Activated naive CD4-positive, alpha-beta T cell treated with anti-CD3 and anti-CD28 coated beads, Interleukin-2, amount 10 ng/mL, durations not matched to agents 7 days and 5 days (primary cell): ENCODE data around the gene NEK6.

ENCODE experiments used
- CTCF ChIA-PET: fragments of 350-600 bp; sonication (Branson Sonifier 250); formaldehyde crosslinking; loops from one replicate; lab custom pipeline; 2021; ENCODE audit warnings: antibody characterized with exemption; lab: Charles Lee
- DNase-seq: peaks from one replicate; pipeline ENCODE4 v3.0.0-alpha.2; 2020
- H3K27ac Mint-ChIP-seq: one replicate; pipeline ENCODE4 v1.8.0; 2021; ENCODE audit warnings: mild to moderate bottlenecking, moderate library complexity, mixed read lengths
- H3K27me3 Mint-ChIP-seq: one replicate; pipeline ENCODE4 v1.8.0; 2021; ENCODE audit warnings: mild to moderate bottlenecking, mixed read lengths
- H3K36me3 Mint-ChIP-seq: one replicate; pipeline ENCODE4 v1.8.0; 2021; ENCODE audit warnings: mixed read lengths
- H3K4me1 Mint-ChIP-seq: one replicate; pipeline ENCODE4 v1.8.0; 2021; ENCODE audit warnings: mixed read lengths
- H3K4me3 Mint-ChIP-seq: one replicate; pipeline ENCODE4 v1.8.0; 2021; ENCODE audit warnings: mild to moderate bottlenecking, moderate library complexity, mixed read lengths
- H3K9me3 Mint-ChIP-seq: one replicate; pipeline ENCODE4 v1.8.0; 2021; ENCODE audit warnings: mixed read lengths

The NEK6 gene

GRCh38 chr9:124312290-124313265 lies 54.8 kb downstream of the NEK6 start:
- H3K4me3 Mint-ChIP-seq: no peak overlapping the region
- DNase-seq: no peak
- H3K4me1 Mint-ChIP-seq: no peaks in the 10 kb centered on the region
- CTCF ChIA-PET: interaction anchor here (1.2 to 1.8 kb wide), 4 partner anchors 15 to 186 kb away, joined by 3 to 10 read pairs (median 3); no protein-coding TSS in a partner anchor
- no peaks in the 10 kb centered on the region for H3K27me3 Mint-ChIP-seq
- H3K36me3 Mint-ChIP-seq: no peaks in the 10 kb centered on the region
- H3K9me3 Mint-ChIP-seq: no peaks in the 10 kb centered on the region
- no peak overlapping the region for H3K27ac Mint-ChIP-seq

GRCh38 chr9:124313940-124314339 lies 56.2 kb downstream of the NEK6 start:
- Mint-ChIP-seq H3K4me3 (no peak overlapping the region), H3K27me3 (no peaks in the 10 kb centered on the region), H3K27ac (no peak overlapping the region), H3K36me3 (no peaks in the 10 kb centered on the region), H3K4me1 (no peaks in the 10 kb centered on the region), H3K9me3 (no peaks in the 10 kb centered on the region)
- no peak for DNase-seq
- CTCF ChIA-PET: interaction anchor here (1.4 kb wide), 1 partner anchor 17 kb away, joined by 3 read pairs; no protein-coding TSS in a partner anchor

GRCh38 chr9:124315882-124316281 lies 58.1 kb downstream of the NEK6 start:
- H3K9me3 Mint-ChIP-seq: no peaks in the 10 kb centered on the region
- H3K4me3 Mint-ChIP-seq: no peak overlapping the region
- no peaks in the 10 kb centered on the region for H3K36me3 Mint-ChIP-seq
- H3K4me1 Mint-ChIP-seq: peaks cover 2% of the 10 kb centered on the region
- CTCF ChIA-PET: no interaction called here
- no peak overlapping the region for H3K27ac Mint-ChIP-seq
- DNase-seq: no peak
- no peaks in the 10 kb centered on the region for H3K27me3 Mint-ChIP-seq

GRCh38 chr9:124320062-124320973 lies 62.6 kb downstream of the NEK6 start:
- H3K36me3 Mint-ChIP-seq: no peaks in the 10 kb centered on the region
- CTCF ChIA-PET: interaction anchor here (0.7 to 2.7 kb wide), 5 partner anchors 9 to 194 kb away, joined by 3 to 20 read pairs (median 4); no protein-coding TSS in a partner anchor
- DNase-seq: peak; percentile 63
- no peak overlapping the region for H3K4me3 Mint-ChIP-seq
- no peaks in the 10 kb centered on the region for H3K9me3 Mint-ChIP-seq
- no peaks in the 10 kb centered on the region for H3K27me3 Mint-ChIP-seq
- peaks cover 8% of the 10 kb centered on the region for H3K4me1 Mint-ChIP-seq
- H3K27ac Mint-ChIP-seq: no peak overlapping the region

- no peak for DNase-seq
- CTCF ChIA-PET: interaction anchor here (2.7 kb wide), 1 partner anchor 195 kb away, joined by 20 read pairs; no protein-coding TSS in a partner anchor
- no peaks in the 10 kb centered on the region for H3K36me3 Mint-ChIP-seq
- no peaks in the 10 kb centered on the region for H3K9me3 Mint-ChIP-seq
- no peak overlapping the region for H3K27ac Mint-ChIP-seq
- H3K27me3 Mint-ChIP-seq: no peaks in the 10 kb centered on the region
- H3K4me1 Mint-ChIP-seq: peaks cover 8% of the 10 kb centered on the region
- no peak overlapping the region for H3K4me3 Mint-ChIP-seq
Measured at GRCh38 chr9:124321416-124321815, 63.7 kb downstream of the NEK6 start.

- no peaks in the 10 kb centered on the region for H3K27me3 Mint-ChIP-seq
- no peak overlapping the region for H3K4me3 Mint-ChIP-seq
- no peaks in the 10 kb centered on the region for H3K36me3 Mint-ChIP-seq
- no peaks in the 10 kb centered on the region for H3K9me3 Mint-ChIP-seq
- no peak for DNase-seq
- CTCF ChIA-PET: no interaction called here
- H3K4me1 Mint-ChIP-seq: peaks cover 8% of the 10 kb centered on the region
- no peak overlapping the region for H3K27ac Mint-ChIP-seq
Measured at GRCh38 chr9:124321935-124322334, 64.2 kb downstream of the NEK6 start.

GRCh38 chr9:124322618-124323432 lies 65.1 kb downstream of the NEK6 start:
- no peaks in the 10 kb centered on the region for H3K9me3 Mint-ChIP-seq
- H3K4me3 Mint-ChIP-seq: no peak overlapping the region
- H3K27ac Mint-ChIP-seq: no peak overlapping the region
- peaks cover 8% of the 10 kb centered on the region for H3K4me1 Mint-ChIP-seq
- no peak for DNase-seq
- H3K27me3 Mint-ChIP-seq: no peaks in the 10 kb centered on the region
- CTCF ChIA-PET: interaction anchor here (0.9 to 3.7 kb wide), 3 partner anchors 11 to 196 kb away, joined by 3 to 19 read pairs (median 4); no protein-coding TSS in a partner anchor
- H3K36me3 Mint-ChIP-seq: no peaks in the 10 kb centered on the region

- H3K4me3 Mint-ChIP-seq: no peak overlapping the region
- H3K36me3 Mint-ChIP-seq: no peaks in the 10 kb centered on the region
- no peak overlapping the region for H3K27ac Mint-ChIP-seq
- H3K4me1 Mint-ChIP-seq: peaks cover 8% of the 10 kb centered on the region
- H3K27me3 Mint-ChIP-seq: no peaks in the 10 kb centered on the region
- CTCF ChIA-PET: interaction anchor here (1.1 to 3.7 kb wide), 2 partner anchors 17 to 197 kb away, joined by 3 to 19 read pairs; no protein-coding TSS in a partner anchor
- no peak for DNase-seq
- H3K9me3 Mint-ChIP-seq: no peaks in the 10 kb centered on the region
Measured at GRCh38 chr9:124323904-124324303, 66.2 kb downstream of the NEK6 start.

GRCh38 chr9:124325816-124326215 lies 68.1 kb downstream of the NEK6 start:
- H3K27me3 Mint-ChIP-seq: no peaks in the 10 kb centered on the region
- no peak overlapping the region for H3K4me3 Mint-ChIP-seq
- no peaks in the 10 kb centered on the region for H3K9me3 Mint-ChIP-seq
- DNase-seq: no peak
- H3K4me1 Mint-ChIP-seq: peaks cover 6% of the 10 kb centered on the region
- H3K36me3 Mint-ChIP-seq: no peaks in the 10 kb centered on the region
- H3K27ac Mint-ChIP-seq: no peak overlapping the region
- CTCF ChIA-PET: interaction anchor here (1.0 to 3.7 kb wide), 2 partner anchors 20 to 199 kb away, joined by 3 to 19 read pairs; no protein-coding TSS in a partner anchor

- Mint-ChIP-seq H3K27ac (no peak overlapping the region), H3K4me3 (no peak overlapping the region), H3K27me3 (no peaks in the 10 kb centered on the region), H3K4me1 (peaks cover 6% of the 10 kb centered on the region), H3K9me3 (no peaks in the 10 kb centered on the region), H3K36me3 (no peaks in the 10 kb centered on the region)
- CTCF ChIA-PET: no interaction called here
- no peak for DNase-seq
Measured at GRCh38 chr9:124326378-124326777, 68.6 kb downstream of the NEK6 start.

GRCh38 chr9:124327491-124327890 lies 69.7 kb downstream of the NEK6 start:
- no peak for DNase-seq
- peaks cover 5% of the 10 kb centered on the region for H3K4me1 Mint-ChIP-seq
- no peak overlapping the region for H3K4me3 Mint-ChIP-seq
- CTCF ChIA-PET: interaction anchor here (1.0 kb wide), 1 partner anchor 25 kb away, joined by 3 read pairs; no protein-coding TSS in a partner anchor
- no peaks in the 10 kb centered on the region for H3K9me3 Mint-ChIP-seq
- H3K27me3 Mint-ChIP-seq: no peaks in the 10 kb centered on the region
- no peaks in the 10 kb centered on the region for H3K36me3 Mint-ChIP-seq
- H3K27ac Mint-ChIP-seq: no peak overlapping the region

- Mint-ChIP-seq H3K27me3 (no peaks in the 10 kb centered on the region), H3K36me3 (no peaks in the 10 kb centered on the region), H3K9me3 (no peaks in the 10 kb centered on the region), H3K4me3 (no peak overlapping the region), H3K4me1 (no peaks in the 10 kb centered on the region), H3K27ac (no peak overlapping the region)
- CTCF ChIA-PET: interaction anchor here (1.0 kb wide), 1 partner anchor 24 kb away, joined by 3 read pairs; no protein-coding TSS in a partner anchor
- no peak for DNase-seq
Measured at GRCh38 chr9:124328285-124328684, 70.5 kb downstream of the NEK6 start.

GRCh38 chr9:124329206-124329792 lies 71.5 kb downstream of the NEK6 start:
- DNase-seq: no peak
- Mint-ChIP-seq H3K4me1 (no peaks in the 10 kb centered on the region), H3K9me3 (no peaks in the 10 kb centered on the region), H3K36me3 (no peaks in the 10 kb centered on the region), H3K27me3 (no peaks in the 10 kb centered on the region), H3K27ac (no peak overlapping the region), H3K4me3 (no peak overlapping the region)
- CTCF ChIA-PET: no interaction called here
